Stimulated activated CD8-positive, alpha-beta memory T cell treated with anti-CD3 and anti-CD28 coated beads, Interleukin-2, amount 100 ng/mL, for 1 hour (primary cell): ENCODE results near the gene MPDZ.

Experiments used
- DNase-seq, 2 donors: peaks; one replicate each; pipeline ENCODE4 v3.0.0-alpha.2; 2020; ENCODE audit warnings: low read depth in 2 of 2

The MPDZ gene

DNA sequence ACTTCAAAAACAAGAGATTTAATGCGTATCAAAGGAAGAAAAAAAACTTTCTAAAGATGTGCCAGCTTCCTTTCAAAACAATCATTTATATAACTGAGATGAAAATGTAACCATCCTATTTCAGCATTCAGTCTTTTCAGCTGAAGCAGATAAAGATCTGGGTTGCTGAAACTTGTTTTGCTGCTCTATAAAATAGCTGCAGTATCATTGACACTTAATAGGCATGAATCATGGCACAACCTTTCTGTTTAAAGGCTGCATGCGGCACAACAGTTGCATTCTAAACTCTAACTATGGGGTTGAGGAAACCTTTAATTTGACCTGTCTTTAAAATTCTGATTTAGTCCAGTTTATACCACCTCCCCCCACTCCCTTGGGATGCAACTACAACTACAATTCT, 196.7 kb downstream of the MPDZ start:
- DNase-seq: no peak

GRCh38 chr9:13078164-13078563, 201.3 kb downstream of the MPDZ start:
- no peak for DNase-seq

DNA sequence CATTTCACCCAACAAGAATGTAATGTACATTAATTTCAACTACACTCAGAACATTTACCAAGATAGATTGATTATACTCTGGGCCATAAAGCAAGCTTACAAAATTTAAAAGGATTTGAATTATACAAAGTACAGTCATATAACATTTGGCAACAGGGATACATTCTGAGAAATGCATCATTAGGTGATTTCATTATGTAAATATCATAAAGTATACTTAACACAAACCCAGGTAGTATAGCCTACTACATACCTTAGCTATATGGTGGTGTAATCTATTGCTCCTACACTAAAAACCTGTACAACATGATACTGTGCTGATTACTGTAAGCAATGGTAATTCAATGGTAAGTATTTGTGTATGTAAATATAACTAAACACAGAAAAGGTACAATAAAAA, 202.9 kb downstream of the MPDZ start:
- no peak for DNase-seq

- no peak for DNase-seq
These were observed 207.6 kb downstream of the MPDZ start for GRCh38 chr9:13071921-13072320.

GRCh38 chr9:13070612-13071595, 208.6 kb downstream of the MPDZ start:
- no peak for DNase-seq

GRCh38 chr9:13069498-13069897, 210.0 kb downstream of the MPDZ start:
- no peak for DNase-seq

- DNase-seq: no peak
These were observed 214.8 kb downstream of the MPDZ start for GRCh38 chr9:13064676-13065075.

DNA sequence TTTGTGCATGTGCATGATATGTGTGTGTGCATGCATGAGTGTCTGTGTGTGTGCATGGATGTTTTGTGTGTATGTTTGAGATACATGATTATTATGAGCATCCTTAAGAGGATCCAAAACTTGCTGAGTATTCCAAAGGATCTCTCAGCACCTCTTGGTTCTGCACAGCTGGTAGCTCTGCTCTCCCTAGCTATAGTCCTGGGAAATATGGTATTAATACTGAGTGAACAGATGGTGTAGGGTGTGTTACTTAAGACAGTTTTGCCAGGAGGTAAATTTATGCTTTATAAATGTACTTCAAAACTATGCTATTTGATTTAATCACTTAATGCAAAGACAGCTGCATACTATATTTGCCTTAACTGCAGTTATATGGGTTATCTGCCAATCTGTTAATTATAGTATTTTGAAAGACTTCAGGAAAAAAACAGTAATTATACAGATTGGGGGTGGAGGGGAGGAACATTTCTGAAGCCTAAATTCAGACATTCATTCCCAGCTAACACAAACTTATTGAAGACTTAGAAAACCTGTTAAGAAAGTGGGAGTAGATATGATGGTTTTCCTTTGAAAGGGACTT, 215.5 kb downstream of the MPDZ start:
- no peak for DNase-seq

DNA sequence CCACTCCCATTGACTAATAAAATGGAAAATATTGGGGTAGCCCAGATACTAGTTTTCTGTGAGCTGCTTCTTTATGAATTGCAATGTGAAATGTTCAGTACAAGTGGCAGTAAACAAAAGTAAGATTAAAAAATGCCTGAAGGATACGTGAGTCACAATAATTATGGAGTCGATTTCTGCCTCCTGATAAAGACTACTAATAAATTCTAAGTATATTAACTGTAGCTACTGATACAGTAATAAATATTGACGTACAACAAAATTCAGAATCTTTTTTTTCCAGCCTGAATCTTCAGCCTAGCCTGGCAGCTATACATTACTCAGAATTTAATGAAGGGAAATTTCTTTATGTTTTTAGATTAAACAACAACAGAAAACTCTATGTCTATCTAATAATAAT, 218.1 kb downstream of the MPDZ start:
- DNase-seq: no peak
